ENCODE measurements around the gene PDPN.
"Not testable (repeated sequence)": the region's sequence is repeated elsewhere in the genome, so short reads cannot be mapped to it uniquely, and the experiment has no call there.

PDPN gene

DNA sequence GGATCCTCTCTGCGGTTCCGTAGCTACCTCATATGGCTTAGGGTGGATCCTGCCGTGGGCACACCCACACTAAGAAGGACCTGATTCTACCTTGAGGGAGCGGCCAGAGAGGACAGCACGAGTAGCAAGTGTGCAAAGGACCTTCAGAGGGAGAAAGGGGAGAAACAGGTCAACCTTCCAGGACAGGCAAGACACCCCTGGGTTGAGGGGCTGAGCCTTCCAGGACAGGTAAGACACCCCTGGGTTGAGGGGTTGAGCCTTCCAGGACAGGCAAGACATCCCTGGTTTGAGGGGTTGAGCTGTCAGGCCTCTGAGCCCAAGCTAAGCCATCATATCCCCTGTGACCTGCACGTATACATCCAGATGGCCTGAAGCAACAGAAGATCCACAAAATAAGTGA, 23.1 kb upstream of the PDPN start:
- intact Hi-C loops (cut with DNase I; ENCODE audit: low total_unique reads): no loop called here
- Histone ChIP-seq H3K36me3 (no peaks in the 10 kb centered on the region), H3K27me3 (no peaks in the 10 kb centered on the region), H3K9me3 (no peaks in the 10 kb centered on the region), H3K4me3 (no peak overlapping the region), H3K4me1 (no peaks in the 10 kb centered on the region), H3K27ac (no peak overlapping the region)
- no peak for DNase-seq
- TF ChIP-seq CTCF (IDR thresholded peaks at IDR 0.05): no peak

DNA sequence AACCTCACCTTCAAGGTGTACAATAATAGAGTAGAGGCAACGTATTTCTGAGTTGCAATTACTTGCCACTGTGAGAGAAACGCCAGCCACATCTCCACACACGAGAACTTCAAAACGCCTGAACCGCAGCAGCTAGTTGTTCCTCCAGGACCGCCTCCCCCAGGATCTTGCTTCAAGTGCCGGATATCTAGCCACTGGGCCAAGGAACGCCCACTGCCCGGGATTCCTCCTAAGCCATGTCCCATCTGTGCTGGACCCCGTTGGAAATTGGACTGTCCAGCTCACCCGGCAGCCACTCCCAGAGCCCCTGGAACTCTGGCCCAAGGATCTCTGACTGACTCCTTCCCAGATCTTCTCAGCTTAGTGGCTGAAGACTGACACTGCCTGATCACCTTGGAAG, 20.7 kb upstream of the PDPN start:
- H3K27me3 ChIP-seq; intact Hi-C loops (cut with DNase I; ENCODE audit: low total_unique reads); H3K4me3 ChIP-seq; H3K27ac ChIP-seq; H3K9me3 ChIP-seq; H3K4me1 ChIP-seq; DNase-seq; H3K36me3 ChIP-seq: not testable (repeated sequence)

GRCh38 chr1:13564073-13564472, 19.6 kb upstream of the PDPN start:
- no peak for TF ChIP-seq CTCF (IDR thresholded peaks at IDR 0.05)
- Histone ChIP-seq H3K4me1 (no peaks in the 10 kb centered on the region), H3K4me3 (no peak overlapping the region), H3K9me3 (no peaks in the 10 kb centered on the region), H3K27me3 (no peaks in the 10 kb centered on the region), H3K36me3 (no peaks in the 10 kb centered on the region), H3K27ac (no peak overlapping the region)
- DNase-seq: no peak
- intact Hi-C loops (cut with DNase I; ENCODE audit: low total_unique reads): no loop called here

DNA sequence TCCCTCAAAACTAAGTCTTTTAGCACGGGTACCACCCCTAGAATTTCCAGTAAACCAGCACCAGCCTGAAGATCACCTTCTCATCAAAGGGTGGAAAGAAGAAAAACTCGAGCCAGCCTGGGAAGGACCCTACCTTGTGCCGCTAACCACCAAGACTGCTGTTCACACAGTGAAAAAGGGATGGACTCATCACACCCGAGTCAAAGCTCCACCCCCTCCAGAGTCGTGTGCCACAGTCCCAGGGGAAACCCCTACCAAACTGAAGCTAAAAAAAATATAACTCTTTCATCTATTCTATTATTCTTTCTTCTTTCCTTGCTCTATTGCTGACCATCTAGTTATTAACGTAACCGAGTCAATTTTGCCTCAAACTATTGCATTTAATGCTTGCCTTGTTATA, 13.2 kb upstream of the PDPN start:
- intact Hi-C loops (cut with DNase I; ENCODE audit: low total_unique reads); H3K36me3 ChIP-seq; DNase-seq; H3K27ac ChIP-seq; H3K4me3 ChIP-seq; H3K9me3 ChIP-seq; H3K4me1 ChIP-seq: not testable (repeated sequence)
- peaks cover 0 to 12% of the 10 kb centered on the region in 2 donors for H3K27me3 ChIP-seq

DNA sequence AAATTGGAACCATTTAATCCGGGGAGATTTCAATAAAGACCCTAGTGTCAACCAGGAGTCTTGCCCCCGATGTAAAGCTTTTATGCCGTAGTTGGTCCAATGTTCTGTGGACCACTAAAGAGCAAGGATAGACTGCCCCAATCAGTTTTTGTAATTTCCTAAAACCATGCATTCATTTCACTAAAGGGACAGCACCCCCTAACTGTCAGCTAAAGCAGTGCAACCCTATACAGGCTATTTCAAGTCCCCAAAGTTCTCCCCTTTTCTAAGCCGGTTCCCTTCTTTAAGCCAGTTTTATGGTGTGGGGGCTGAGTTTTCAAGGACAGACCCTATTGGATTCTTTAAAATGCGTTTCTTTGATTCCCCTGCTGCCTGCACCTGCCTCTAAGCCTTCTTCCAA, 12.7 kb upstream of the PDPN start:
- Histone ChIP-seq H3K27me3 (peaks cover 0 to 17% of the 10 kb centered on the region in 2 donors), H3K36me3 (no peaks in the 10 kb centered on the region), H3K4me3 (no peak overlapping the region), H3K4me1 (no peaks in the 10 kb centered on the region), H3K27ac (no peak overlapping the region), H3K9me3 (no peaks in the 10 kb centered on the region)
- intact Hi-C loops (cut with DNase I; ENCODE audit: low total_unique reads): no loop called here
- no peak for TF ChIP-seq CTCF (IDR thresholded peaks at IDR 0.05)
- no peak for DNase-seq

GRCh38 chr1:13573586-13573985, 10.0 kb upstream of the PDPN start:
- no peak for DNase-seq
- Histone ChIP-seq H3K9me3 (no peaks in the 10 kb centered on the region), H3K36me3 (no peaks in the 10 kb centered on the region), H3K27me3 (peaks cover 0 to 38% of the 10 kb centered on the region in 2 donors), H3K27ac (no peak overlapping the region), H3K4me1 (no peaks in the 10 kb centered on the region), H3K4me3 (no peak overlapping the region)
- intact Hi-C loops (cut with DNase I; ENCODE audit: low total_unique reads): no loop called here
- no peak for TF ChIP-seq CTCF (IDR thresholded peaks at IDR 0.05)

DNA sequence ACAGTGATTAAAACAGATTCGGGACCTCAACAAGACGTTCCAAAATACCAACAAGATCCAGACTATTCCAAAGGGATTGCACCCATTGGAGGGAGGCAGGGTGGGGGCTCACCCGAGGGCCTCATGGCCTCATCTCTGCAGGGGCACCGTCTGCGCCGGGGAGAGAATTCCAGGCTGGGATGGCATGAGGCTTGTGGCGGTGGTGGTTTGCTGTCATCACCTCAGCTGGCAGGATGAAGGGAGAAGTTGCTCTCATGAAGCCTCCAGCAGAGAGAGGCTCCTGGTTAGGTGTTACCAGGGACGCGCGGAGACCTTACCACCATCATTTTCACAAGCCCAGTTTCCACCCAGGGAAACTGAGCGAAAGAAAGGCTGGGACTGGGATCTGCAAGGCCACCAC, 6.7 kb upstream of the PDPN start:
- no peaks in the 10 kb centered on the region for H3K36me3 ChIP-seq
- peak in 1 of 2 donors; percentile 50 for DNase-seq
- no peak overlapping the region for H3K27ac ChIP-seq
- no peaks in the 10 kb centered on the region for H3K4me1 ChIP-seq
- peaks cover 0 to 57% of the 10 kb centered on the region in 2 donors for H3K27me3 ChIP-seq
- no peaks in the 10 kb centered on the region for H3K9me3 ChIP-seq
- intact Hi-C loops (cut with DNase I; ENCODE audit: low total_unique reads): no loop called here
- no peak overlapping the region for H3K4me3 ChIP-seq
- no peak for TF ChIP-seq CTCF (IDR thresholded peaks at IDR 0.05)

All from tibial artery (tissue), 4 donors.